SHP77 treated with DMSO at 0.1 percent for 48 hours (cell line): Measurements from ENCODE around the gene GOLGA1.
"Not testable (repeated sequence)": the region's sequence is repeated elsewhere in the genome, so short reads cannot be mapped to it uniquely, and the experiment has no call there.

Experiments used
- DNase-seq: peaks from one replicate; lab custom pipeline; 2025; lab: John Stamatoyannopoulos, UW

Gene GOLGA1

DNA sequence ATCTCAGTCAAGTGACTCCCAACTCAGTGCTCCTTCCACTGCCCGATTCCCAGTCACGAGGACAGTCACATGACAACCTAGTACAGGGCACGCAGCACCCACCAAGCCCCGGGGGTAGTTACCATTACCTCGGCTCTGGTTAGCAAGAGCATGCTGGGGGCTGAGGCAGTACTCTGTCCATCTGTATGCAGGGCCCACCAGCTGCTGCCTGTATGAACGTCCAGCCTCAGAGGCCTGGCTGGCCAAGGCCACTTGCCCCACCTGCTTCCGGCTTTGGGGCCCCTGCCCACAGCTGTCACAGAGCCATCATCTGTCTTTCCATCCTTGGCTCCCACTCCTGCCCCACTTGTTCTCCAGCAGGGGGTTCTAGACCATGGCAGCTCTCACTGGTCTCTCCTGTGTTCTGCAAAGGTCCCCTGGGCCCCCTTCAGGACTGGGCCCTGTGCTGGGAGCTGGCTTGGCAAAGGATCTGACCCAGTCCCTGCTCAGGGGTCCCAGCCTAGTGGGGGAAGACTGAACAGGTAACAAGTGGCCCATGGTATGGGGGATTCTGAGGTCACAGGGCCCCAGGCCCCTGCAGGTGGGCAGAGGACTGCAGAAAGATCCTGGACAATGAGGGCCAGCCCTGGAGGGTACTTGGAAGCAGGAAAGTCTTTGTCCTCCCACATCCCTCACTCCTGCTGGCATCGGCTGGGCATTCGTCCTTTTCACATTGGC is 82.4 kb downstream of the GOLGA1 start:
- no peak for DNase-seq

DNA sequence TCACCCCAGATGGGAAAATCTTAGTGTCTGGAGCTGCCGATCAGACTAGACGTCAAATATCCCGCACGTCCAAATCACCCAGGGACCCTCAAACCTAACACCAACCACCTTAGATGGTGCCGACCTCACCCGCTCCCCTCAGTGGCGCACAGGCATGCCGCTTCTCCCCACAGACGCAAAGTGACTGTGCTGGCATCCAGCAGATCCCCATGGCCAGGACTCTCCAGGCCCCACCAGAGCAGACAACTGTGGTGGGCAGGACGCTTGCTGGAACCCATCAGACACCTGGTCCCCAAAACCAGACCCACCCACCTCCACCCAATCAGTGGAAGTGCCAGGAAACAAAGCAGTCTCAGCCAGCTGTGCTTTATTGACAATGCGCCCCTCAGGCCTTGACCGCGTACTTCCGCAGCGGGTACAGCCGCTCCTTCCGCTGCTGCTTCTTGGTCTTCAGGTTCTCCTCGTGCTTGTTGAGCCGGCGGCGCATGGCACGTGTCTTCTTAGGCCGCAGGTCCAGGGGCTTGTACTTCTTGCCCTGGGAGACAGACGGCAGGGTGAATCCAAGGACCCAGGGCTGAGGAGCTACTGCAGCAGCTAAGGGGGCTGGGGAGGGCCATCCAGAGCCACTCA is 83.2 kb downstream of the GOLGA1 start:
- DNase-seq: no peak

DNA sequence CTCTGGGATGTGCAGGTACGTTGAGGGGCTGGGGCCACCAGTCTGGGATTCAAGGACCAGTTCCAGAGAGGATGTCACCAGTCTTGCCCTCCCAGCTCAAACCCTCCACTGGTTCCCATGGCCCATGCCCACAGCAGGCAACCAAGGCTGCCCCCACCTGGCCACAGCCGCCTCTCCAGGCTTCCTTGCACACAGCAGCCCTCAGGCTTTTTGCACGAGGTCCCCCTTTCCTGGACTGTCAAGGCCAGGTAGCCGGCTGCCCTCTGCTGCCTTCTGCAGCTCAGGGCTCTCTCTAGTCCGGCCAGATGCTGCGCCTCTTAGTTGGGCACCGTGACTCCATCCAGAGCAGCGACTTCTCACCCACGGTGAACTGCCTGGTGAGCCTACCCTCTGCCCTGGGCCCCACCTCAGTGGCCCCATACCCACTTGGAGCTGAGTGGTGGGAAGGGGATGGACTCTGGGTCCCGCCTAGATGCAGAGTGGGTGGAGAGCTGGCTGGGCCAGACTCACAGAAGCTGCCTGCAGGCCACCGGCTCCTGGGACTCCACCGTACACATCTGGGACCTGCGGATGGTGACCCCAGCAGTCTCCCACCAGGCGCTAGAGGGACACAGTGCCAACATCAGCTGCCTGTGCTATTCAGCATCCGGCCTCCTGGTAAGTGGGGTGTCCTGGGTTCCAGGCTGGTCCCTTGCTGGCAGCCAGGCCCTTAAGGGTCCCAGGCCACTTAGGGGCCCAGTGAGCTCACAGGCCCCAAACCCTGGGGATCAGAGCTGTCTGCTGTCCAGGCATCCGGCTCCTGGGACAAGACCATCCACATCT is 84.7 kb downstream of the GOLGA1 start:
- DNase-seq: peak; percentile 26

- DNase-seq: no peak
These were observed 85.3 kb downstream of the GOLGA1 start for GRCh38 chr9:124855566-124855943.

DNA sequence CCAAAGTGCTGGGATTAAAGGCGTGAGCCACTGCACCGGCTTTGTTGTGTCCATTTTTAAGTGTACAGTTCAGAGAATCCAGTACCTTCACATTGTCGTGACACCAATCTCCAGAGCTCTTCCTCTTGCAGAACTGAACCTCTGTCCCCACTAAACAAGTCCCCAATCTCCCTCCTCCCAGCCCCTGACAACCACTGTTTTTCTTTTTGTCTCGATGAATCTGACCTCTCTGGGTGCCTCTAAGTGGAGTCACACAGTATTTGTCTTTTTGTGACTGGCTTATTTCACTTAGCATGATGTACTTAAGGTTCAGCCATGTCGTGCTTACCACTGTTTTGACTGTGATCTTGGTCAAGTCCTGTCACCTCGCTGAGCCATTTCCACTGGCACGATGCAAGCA is 86.1 kb downstream of the GOLGA1 start:
- no peak for DNase-seq

GRCh38 chr9:124854161-124854560 is 86.7 kb downstream of the GOLGA1 start:
- no peak for DNase-seq

DNA sequence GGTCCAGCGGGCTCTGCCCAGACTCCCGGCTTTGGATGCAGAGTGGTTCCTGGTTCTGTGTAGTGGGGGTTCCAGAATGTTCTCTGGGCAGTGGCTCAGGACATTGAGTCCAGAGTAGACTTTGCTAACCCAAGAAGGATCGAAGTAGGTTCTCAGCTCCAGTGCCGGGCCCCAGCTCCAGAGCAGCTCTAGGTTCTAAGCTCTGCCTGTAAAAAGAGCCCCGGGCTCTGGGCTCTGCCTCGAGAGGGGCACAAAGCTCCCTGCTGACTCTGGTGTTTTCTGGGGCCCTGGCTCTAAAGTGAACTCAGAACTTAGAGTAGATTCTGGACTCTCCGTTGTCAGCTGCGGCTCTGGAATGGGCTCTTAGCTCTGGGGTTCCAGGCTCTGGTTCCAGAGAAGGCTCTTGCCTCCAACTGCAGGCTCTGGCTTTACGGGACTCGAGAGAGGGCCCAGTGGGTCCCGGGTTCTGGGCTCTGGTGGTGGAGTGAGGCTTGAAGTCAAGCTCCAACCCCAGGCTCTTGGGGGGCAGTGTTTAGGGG is 87.2 kb downstream of the GOLGA1 start:
- DNase-seq: no peak

GRCh38 chr9:124852829-124853531 is 87.9 kb downstream of the GOLGA1 start, which contains the start of gene WDR38:
Gene WDR38 (plus strand): TSS chr9:124853460. CDS start chr9:124853532, 72 bp downstream.
- peak; percentile 45 for DNase-seq

GRCh38 chr9:124852121-124852828 is 88.6 kb downstream of the GOLGA1 start:
- no peak for DNase-seq

- DNase-seq: no peak
These were observed 91.1 kb downstream of the GOLGA1 start for GRCh38 chr9:124849801-124850200.

- DNase-seq: no peak
These were observed 93.9 kb downstream of the GOLGA1 start for GRCh38 chr9:124846969-124847368.

GRCh38 chr9:124846467-124846866 is 94.4 kb downstream of the GOLGA1 start:
- DNase-seq: not testable (repeated sequence)

DNA sequence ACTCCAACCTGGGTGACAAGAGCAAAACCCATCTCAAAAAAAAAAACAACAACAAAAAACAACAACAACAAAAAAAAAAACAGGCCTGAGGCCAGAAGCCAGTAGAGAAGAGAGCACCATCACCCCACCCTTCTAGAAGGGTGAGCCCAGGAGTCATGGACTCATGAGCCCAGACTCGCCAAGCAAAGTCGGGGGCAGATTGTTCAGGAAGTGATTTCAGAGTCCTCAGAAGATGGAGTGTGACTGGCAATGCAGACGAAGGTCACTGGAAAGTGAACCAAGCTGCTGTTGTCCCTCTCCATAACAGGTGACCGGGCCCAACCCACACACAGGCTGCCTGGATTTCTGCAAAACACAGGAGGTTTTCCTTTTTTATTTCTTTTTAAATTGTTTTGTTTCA is 96.6 kb downstream of the GOLGA1 start:
- no peak for DNase-seq

GRCh38 chr9:124843456-124844034 is 97.3 kb downstream of the GOLGA1 start:
- no peak for DNase-seq

DNA sequence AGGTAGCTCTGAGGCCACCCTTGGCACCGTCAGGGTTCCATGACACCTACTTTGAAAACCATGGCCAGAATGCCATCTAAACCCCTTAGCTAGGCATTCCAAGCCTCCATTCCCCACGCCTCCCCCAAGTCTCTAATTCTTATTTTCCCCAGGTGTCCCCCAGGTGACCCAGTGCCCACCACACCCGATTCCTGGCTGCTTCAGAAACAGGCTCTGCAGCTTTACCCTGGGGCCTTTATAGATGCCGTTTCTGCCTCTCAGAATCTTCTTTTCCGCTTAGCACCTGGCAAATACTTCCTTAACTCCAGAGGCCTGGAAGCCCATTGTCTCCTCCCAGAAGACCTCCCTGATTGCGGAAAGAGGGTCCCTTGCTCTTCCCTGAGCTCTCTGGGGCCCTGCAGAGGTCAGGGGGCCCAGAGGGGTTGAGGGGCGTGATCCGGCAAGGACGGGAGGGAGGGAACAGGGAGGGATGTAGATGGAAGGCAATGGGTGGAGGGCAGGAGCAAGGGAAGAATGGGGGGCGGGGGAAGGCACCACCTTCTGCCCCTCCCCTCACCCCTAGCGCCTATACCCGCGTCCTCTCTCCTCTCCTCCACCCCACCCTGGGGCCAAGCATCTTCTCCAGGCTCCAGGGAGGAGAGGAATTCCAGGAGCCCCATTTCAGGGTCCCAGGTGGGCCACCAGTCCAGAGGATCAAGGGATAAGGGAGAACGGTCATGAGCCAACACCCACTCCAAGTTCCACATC is 99.6 kb downstream of the GOLGA1 start:
- no peak for DNase-seq

- no peak for DNase-seq
These were observed 100.5 kb downstream of the GOLGA1 start for GRCh38 chr9:124840300-124840833.

DNA sequence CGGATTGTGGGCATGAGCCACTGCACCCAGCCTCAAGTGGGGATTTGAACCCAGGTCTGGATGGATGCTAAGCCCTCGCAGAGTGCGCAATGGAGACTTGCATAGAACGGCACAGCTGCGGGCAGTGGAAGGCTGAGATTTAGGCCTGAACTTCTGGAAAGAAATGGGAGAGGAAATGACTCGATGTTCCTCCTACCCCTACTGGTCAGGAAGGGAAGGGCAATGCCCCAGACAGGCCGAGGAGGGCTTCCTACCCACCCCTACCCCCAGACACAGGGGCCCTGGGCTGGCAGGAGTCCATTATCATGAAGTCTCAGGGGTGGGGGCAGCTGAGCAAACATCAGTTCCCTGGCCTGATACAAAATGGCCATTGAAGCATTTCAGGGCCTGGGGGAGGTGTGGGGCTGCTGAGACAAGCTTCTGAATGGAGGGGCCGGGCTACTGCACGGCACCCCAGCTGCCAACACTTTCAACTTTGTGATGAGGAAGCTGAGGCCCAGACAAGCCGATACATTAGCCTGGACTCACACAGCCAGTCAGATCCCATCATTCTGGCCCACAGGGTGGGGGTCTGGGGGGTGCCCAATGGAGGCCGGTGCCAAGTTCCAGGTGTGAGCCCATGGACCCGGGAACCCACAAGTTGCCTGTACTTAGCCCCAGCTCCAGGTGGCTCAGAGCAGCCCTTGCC is 101.1 kb downstream of the GOLGA1 start:
- DNase-seq: peak; percentile 84

GRCh38 chr9:124838567-124839275 is 102.2 kb downstream of the GOLGA1 start:
- DNase-seq: not testable (repeated sequence)

- DNase-seq: not testable (repeated sequence)
These were observed 102.8 kb downstream of the GOLGA1 start for GRCh38 chr9:124838132-124838531.
